Activated T-cell treated with anti-CD3 and anti-CD28 coated beads, Interleukin-2, amount 50 U/mL, for 24 hours (primary cell): ENCODE data around the gene CCL28.
A peak's percentile ranks its signal among the peaks of the same experiment; 100 is the strongest.

Source experiments
- DNase-seq: peaks from one replicate; pipeline ENCODE4 v3.0.0-alpha.2; 2020
- H3K27ac Mint-ChIP-seq: 2 replicates; pipeline ENCODE4 v1.8.0; 2020; ENCODE audit warnings: mild to moderate bottlenecking, mixed read lengths
- H3K27me3 Mint-ChIP-seq: 2 replicates; pipeline ENCODE4 v1.8.0; 2020; ENCODE audit warnings: mixed read lengths
- H3K36me3 Mint-ChIP-seq: 2 replicates; pipeline ENCODE4 v1.8.0; 2020; ENCODE audit warnings: low read depth, mixed read lengths
- H3K4me1 Mint-ChIP-seq: 2 replicates; pipeline ENCODE4 v1.8.0; 2020; ENCODE audit warnings: low read depth, mixed read lengths
- H3K4me3 Mint-ChIP-seq: 2 replicates; pipeline ENCODE4 v1.8.0; 2020; ENCODE audit warnings: mild to moderate bottlenecking, moderate library complexity, mixed read lengths
- H3K9me3 Mint-ChIP-seq: 2 replicates; pipeline ENCODE4 v1.8.0; 2020; ENCODE audit warnings: mixed read lengths

CCL28 gene

GRCh38 chr5:43357067-43357466 lies 55.1 kb downstream of the CCL28 start:
- no peak overlapping the region for H3K27ac Mint-ChIP-seq
- H3K27me3 Mint-ChIP-seq = no peaks in the 10 kb centered on the region

GRCh38 chr5:43354774-43355173 lies 57.4 kb downstream of the CCL28 start:
- Mint-ChIP-seq H3K4me3 (no peak overlapping the region), H3K27ac (no peak overlapping the region), H3K9me3 (peaks cover 10% of the 10 kb centered on the region), H3K4me1 (no peaks in the 10 kb centered on the region), H3K36me3 (no peaks in the 10 kb centered on the region), H3K27me3 (peaks cover 6% of the 10 kb centered on the region)
- DNase-seq = no peak

More at GRCh38 chr5:43357067-43357466, 55.1 kb downstream of the CCL28 start:
- no peak for DNase-seq
- Mint-ChIP-seq H3K4me3 (no peak overlapping the region), H3K36me3 (no peaks in the 10 kb centered on the region), H3K4me1 (no peaks in the 10 kb centered on the region), H3K9me3 (peaks cover 16% of the 10 kb centered on the region)

GRCh38 chr5:43353668-43354067 lies 58.5 kb downstream of the CCL28 start:
- Mint-ChIP-seq H3K9me3 (no peaks in the 10 kb centered on the region), H3K4me1 (no peaks in the 10 kb centered on the region), H3K36me3 (no peaks in the 10 kb centered on the region), H3K4me3 (no peak overlapping the region), H3K27ac (no peak overlapping the region), H3K27me3 (peaks cover 6% of the 10 kb centered on the region)
- DNase-seq = no peak

- no peaks in the 10 kb centered on the region for H3K4me1 Mint-ChIP-seq
- H3K9me3 Mint-ChIP-seq = no peaks in the 10 kb centered on the region
- no peaks in the 10 kb centered on the region for H3K36me3 Mint-ChIP-seq
- H3K27ac Mint-ChIP-seq = no peak overlapping the region
- H3K27me3 Mint-ChIP-seq = peaks cover 10% of the 10 kb centered on the region
- no peak overlapping the region for H3K4me3 Mint-ChIP-seq
- DNase-seq = no peak
These were observed 59.3 kb downstream of the CCL28 start for GRCh38 chr5:43352915-43353314.

GRCh38 chr5:43352131-43352530 lies 60.1 kb downstream of the CCL28 start:
- Mint-ChIP-seq H3K27ac (no peak overlapping the region), H3K4me1 (no peaks in the 10 kb centered on the region), H3K36me3 (no peaks in the 10 kb centered on the region), H3K27me3 (peaks cover 10% of the 10 kb centered on the region), H3K4me3 (no peak overlapping the region), H3K9me3 (no peaks in the 10 kb centered on the region)
- DNase-seq = no peak

GRCh38 chr5:43348861-43349363 lies 63.3 kb downstream of the CCL28 start:
- Mint-ChIP-seq H3K4me1 (no peaks in the 10 kb centered on the region), H3K36me3 (no peaks in the 10 kb centered on the region), H3K9me3 (peaks cover 4% of the 10 kb centered on the region), H3K4me3 (no peak overlapping the region), H3K27ac (no peak overlapping the region), H3K27me3 (peaks cover 20% of the 10 kb centered on the region)
- no peak for DNase-seq

GRCh38 chr5:43348207-43348606 lies 64.0 kb downstream of the CCL28 start:
- no peaks in the 10 kb centered on the region for H3K4me1 Mint-ChIP-seq
- no peaks in the 10 kb centered on the region for H3K36me3 Mint-ChIP-seq
- peaks cover 26% of the 10 kb centered on the region for H3K27me3 Mint-ChIP-seq
- no peak for DNase-seq
- peaks cover 4% of the 10 kb centered on the region for H3K9me3 Mint-ChIP-seq
- no peak overlapping the region for H3K27ac Mint-ChIP-seq
- H3K4me3 Mint-ChIP-seq = no peak overlapping the region

- no peak overlapping the region for H3K4me3 Mint-ChIP-seq
- H3K4me1 Mint-ChIP-seq = peaks cover 15% of the 10 kb centered on the region
- no peak overlapping the region for H3K27ac Mint-ChIP-seq
- peaks cover 33% of the 10 kb centered on the region for H3K27me3 Mint-ChIP-seq
- H3K9me3 Mint-ChIP-seq = peaks cover 30% of the 10 kb centered on the region
- DNase-seq = no peak
- H3K36me3 Mint-ChIP-seq = peaks cover 12% of the 10 kb centered on the region
These were observed 73.3 kb downstream of the CCL28 start for GRCh38 chr5:43338862-43339261.

- DNase-seq = no peak
- H3K27ac Mint-ChIP-seq = peak overlapping the region; percentile 82
- peaks cover 18% of the 10 kb centered on the region for H3K27me3 Mint-ChIP-seq
- peaks cover 15% of the 10 kb centered on the region for H3K4me1 Mint-ChIP-seq
- H3K4me3 Mint-ChIP-seq = no peak overlapping the region
- peaks cover 31% of the 10 kb centered on the region for H3K9me3 Mint-ChIP-seq
- peaks cover 12% of the 10 kb centered on the region for H3K36me3 Mint-ChIP-seq
These were observed 76.0 kb downstream of the CCL28 start for GRCh38 chr5:43336159-43336558.

- H3K4me3 Mint-ChIP-seq = no peak overlapping the region
- H3K36me3 Mint-ChIP-seq = peaks cover 12% of the 10 kb centered on the region
- H3K9me3 Mint-ChIP-seq = peaks cover 31% of the 10 kb centered on the region
- H3K27ac Mint-ChIP-seq = peak overlapping the region; percentile 82
- DNase-seq = no peak
- peaks cover 18% of the 10 kb centered on the region for H3K27me3 Mint-ChIP-seq
- peaks cover 15% of the 10 kb centered on the region for H3K4me1 Mint-ChIP-seq
These were observed 76.5 kb downstream of the CCL28 start for GRCh38 chr5:43335681-43336080.

GRCh38 chr5:43332401-43332800 lies 79.8 kb downstream of the CCL28 start:
- no peak for DNase-seq
- H3K4me1 Mint-ChIP-seq = peaks cover 10% of the 10 kb centered on the region
- peaks cover 23% of the 10 kb centered on the region for H3K9me3 Mint-ChIP-seq
- H3K4me3 Mint-ChIP-seq = no peak overlapping the region
- H3K27me3 Mint-ChIP-seq = peaks cover 8% of the 10 kb centered on the region
- peaks cover 10% of the 10 kb centered on the region for H3K36me3 Mint-ChIP-seq
- H3K27ac Mint-ChIP-seq = no peak overlapping the region
